Right lobe of liver (tissue), 6 donors: ENCODE data around the gene BCDIN3D. TPM values are rescaled to one million over a fixed set of nuclear protein-coding genes. Genes with fewer than 3 reads are reported as not detected.

Experiments used
- ATAC-seq, 4 donors: fragments of 200-7000 bp; cut with Tn5 transposase; one replicate each; pipeline ENCODE4 v1.9.1; 2020; ENCODE audit warnings: mild to moderate bottlenecking in 4 of 4, moderate library complexity in 4 of 4
- DNase-seq, 3 donors: peaks; one replicate each; pipeline ENCODE4 v3.0.0-alpha.2; 2020
- H3K27ac ChIP-seq, 3 donors: fragments of 200-600 bp; one replicate each; pipeline ENCODE4 v1.8.0; 2022
- H3K27me3 ChIP-seq, 2 donors: fragments of 200-600 bp; one replicate each; pipeline ENCODE4 v1.8.0; 2022
- H3K36me3 ChIP-seq, 4 donors: fragments of 200-600 bp; sonication (generic) in 1 of 4; one replicate each; pipeline versions ENCODE4 v1.5.1 to v1.8.0; 2017 to 2022; ENCODE audit warnings: control low read depth in 1 of 4
- H3K4me1 ChIP-seq, 4 donors: fragments of 200-600 bp; sonication (generic) in 1 of 4; one replicate each; pipeline versions ENCODE4 v1.5.1 to v1.8.0; 2017 to 2022; ENCODE audit warnings: control low read depth in 1 of 4
- H3K4me3 ChIP-seq, 3 donors: fragments of 200-600 bp; one replicate each; pipeline ENCODE4 v1.8.0; 2022
- H3K9me3 ChIP-seq, 4 donors: fragments of 200-600 bp; sonication (generic) in 1 of 4; one replicate each; pipeline versions ENCODE4 v1.5.1 to v1.8.0; 2017 to 2022; ENCODE audit warnings: control low read depth in 1 of 4
- POLR2A ChIP-seq: fragments of 450-650 bp; IDR thresholded peaks from one replicate; pipeline ENCODE4 v1.6.1; 2017; ENCODE audit warnings: antibody characterized with exemption, mild to moderate bottlenecking
- WGBS: methylation state at CpG from one replicate; pipeline ENCODE4 v1.1.6; 2018; ENCODE audit warnings: low coverage, low lambda C conversion rate; ENCODE audit not compliant: insufficient coverage; ENCODE audit errors: missing lambda C conversion rate; 5-methylcytosine and 5-hydroxymethylcytosine counted together
- intact Hi-C, 2 donors: fragments of 100-400 bp; cut with DNase I; formaldehyde crosslinking; loops; one replicate each; pipeline versions ENCODE4 v1.11.2 to v1.14.1; 2022
- total RNA-seq, 6 experiments: library from RNA; depleted of rRNA in 2 of 6; stranded (reverse); fragments of >200 nt in 2 of 6; fragmentation: NEBNext Ultra II Directional in 3 of 6; extraction: Animal tissue kit (Norgen Biotek cat#: 25700) in 3 of 6; gene quantifications; one replicate each; pipeline versions ENCODE4 v1.1.0 to v1.2.4, GENCODE V29; 2016 to 2023
- TF ChIP-seq, protein P1 (sequence below), 4 donors: fragments of 200-600 bp in 3 of 4; fragments of 450-650 bp in 1 of 4; IDR thresholded peaks; one replicate each; pipeline versions ENCODE4 v1.5.1 to v1.8.0; 2016 to 2022; ENCODE audit warnings: antibody characterized with exemption in 4 of 4, mild to moderate bottlenecking in 2 of 4
- donor health status: DM: no; HTN: yes; CAD: no.
- donor health status: DM: no; HTN: no; CAD: no.
- donor health status: DM: no; HTN: no; CAD: no.
- donor health status: DM: no; HTN: yes; CAD: no.
- donor health status: DM: no; HTN: yes; CAD: no.

The BCDIN3D gene
- total RNA-seq, 6 experiments from 2014 or later = 1.6 to 3.6 (median 2.6) TPM

GRCh38 chr12:49870501-49871262 is 27.8 kb upstream of the BCDIN3D start:
- intact Hi-C loops = loop anchor here in 1 of 2 donors (10.0 kb wide), 1 partner anchor 194 kb away; no protein-coding TSS in a partner anchor
- H3K4me1 ChIP-seq = no peaks in the 10 kb centered on the region
- no peak for TF ChIP-seq POLR2A
- TF ChIP-seq, protein P1, sequence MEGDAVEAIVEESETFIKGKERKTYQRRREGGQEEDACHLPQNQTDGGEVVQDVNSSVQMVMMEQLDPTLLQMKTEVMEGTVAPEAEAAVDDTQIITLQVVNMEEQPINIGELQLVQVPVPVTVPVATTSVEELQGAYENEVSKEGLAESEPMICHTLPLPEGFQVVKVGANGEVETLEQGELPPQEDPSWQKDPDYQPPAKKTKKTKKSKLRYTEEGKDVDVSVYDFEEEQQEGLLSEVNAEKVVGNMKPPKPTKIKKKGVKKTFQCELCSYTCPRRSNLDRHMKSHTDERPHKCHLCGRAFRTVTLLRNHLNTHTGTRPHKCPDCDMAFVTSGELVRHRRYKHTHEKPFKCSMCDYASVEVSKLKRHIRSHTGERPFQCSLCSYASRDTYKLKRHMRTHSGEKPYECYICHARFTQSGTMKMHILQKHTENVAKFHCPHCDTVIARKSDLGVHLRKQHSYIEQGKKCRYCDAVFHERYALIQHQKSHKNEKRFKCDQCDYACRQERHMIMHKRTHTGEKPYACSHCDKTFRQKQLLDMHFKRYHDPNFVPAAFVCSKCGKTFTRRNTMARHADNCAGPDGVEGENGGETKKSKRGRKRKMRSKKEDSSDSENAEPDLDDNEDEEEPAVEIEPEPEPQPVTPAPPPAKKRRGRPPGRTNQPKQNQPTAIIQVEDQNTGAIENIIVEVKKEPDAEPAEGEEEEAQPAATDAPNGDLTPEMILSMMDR (IDR thresholded peaks at IDR 0.05) = no peak
- 100% methylated on average over 1 of the region's 11 CpGs for WGBS
- DNase-seq (no peak), ATAC-seq (no peak)
- H3K27me3 ChIP-seq = no peaks in the 10 kb centered on the region
- no peak overlapping the region for H3K27ac ChIP-seq
- no peak overlapping the region for H3K4me3 ChIP-seq
- H3K9me3 ChIP-seq = no peaks in the 10 kb centered on the region
- no peaks in the 10 kb centered on the region for H3K36me3 ChIP-seq

GRCh38 chr12:49869816-49870500 is 27.1 kb upstream of the BCDIN3D start:
- no peaks in the 10 kb centered on the region for H3K4me1 ChIP-seq
- H3K36me3 ChIP-seq = no peaks in the 10 kb centered on the region
- DNase-seq = no peak
- no peak for TF ChIP-seq POLR2A
- intact Hi-C loops = loop anchor here in 1 of 2 donors (10.0 kb wide), 1 partner anchor 195 kb away; no protein-coding TSS in a partner anchor
- H3K27ac ChIP-seq = no peak overlapping the region
- no peaks in the 10 kb centered on the region for H3K9me3 ChIP-seq
- H3K4me3 ChIP-seq = no peak overlapping the region
- ATAC-seq = no peak
- no peaks in the 10 kb centered on the region for H3K27me3 ChIP-seq
- 92% methylated on average over 11 of the region's 14 CpGs for WGBS

DNA sequence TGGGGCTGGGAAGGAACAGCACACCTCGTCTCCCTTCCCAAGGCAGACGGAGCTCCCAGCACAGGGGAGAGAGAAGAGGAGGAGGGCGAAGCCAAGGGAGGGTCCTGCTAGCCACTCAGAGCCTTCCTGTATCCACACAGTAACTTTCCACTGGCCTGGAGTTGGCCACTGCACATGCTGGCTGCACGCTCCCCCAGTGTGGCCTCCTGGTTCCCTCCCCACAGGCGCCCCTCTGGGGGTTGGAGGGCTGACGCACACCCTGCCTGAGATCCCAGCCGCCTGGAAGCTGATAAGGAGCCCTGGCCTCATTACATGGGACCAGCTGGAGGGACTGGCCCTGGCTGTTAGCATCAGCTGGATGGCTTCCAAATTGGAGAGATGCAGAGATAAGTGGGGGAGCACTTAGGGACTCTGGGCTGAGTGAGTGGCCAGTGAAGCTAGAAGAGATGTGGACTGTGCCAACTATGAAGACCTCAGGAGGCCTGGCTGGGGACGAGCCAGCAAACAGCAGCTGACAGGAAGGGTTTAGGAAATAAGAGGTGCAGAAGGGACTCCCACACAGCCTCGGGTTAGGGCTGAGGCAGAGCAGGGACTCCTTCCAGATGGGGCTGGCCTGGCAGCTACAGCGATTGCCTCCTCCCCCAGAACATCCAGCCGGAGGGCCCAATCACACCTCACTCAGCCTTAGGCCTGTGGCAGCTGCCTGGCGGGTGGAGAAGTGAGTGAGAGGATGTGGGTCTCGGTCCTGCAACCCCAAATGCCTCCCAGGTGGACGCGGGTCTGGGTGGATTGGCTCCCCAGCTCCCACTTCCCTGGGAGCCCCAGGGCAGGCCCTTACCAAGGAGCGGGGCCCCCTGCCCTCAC is 26.3 kb upstream of the BCDIN3D start:
- H3K27ac ChIP-seq = no peak overlapping the region
- intact Hi-C loops = no loop called here
- no peaks in the 10 kb centered on the region for H3K9me3 ChIP-seq
- no peak overlapping the region for H3K4me3 ChIP-seq
- TF ChIP-seq, protein P1 (IDR thresholded peaks at IDR 0.05) = no peak
- no peak for TF ChIP-seq POLR2A
- no peaks in the 10 kb centered on the region for H3K36me3 ChIP-seq
- H3K27me3 ChIP-seq = no peaks in the 10 kb centered on the region
- ATAC-seq = peak; percentile 38 to 71 (median 50)
- no peaks in the 10 kb centered on the region for H3K4me1 ChIP-seq
- WGBS = 26% methylated on average over 9 of the region's 16 CpGs
- peak in 1 of 3 donors; percentile 45 for DNase-seq

GRCh38 chr12:49868449-49868848 is 25.5 kb upstream of the BCDIN3D start:
- intact Hi-C loops = no loop called here
- 78% methylated on average over 9 of the region's 16 CpGs for WGBS

More at GRCh38 chr12:49868449-49868848, 25.5 kb upstream of the BCDIN3D start:
- Histone ChIP-seq H3K9me3 (no peaks in the 10 kb centered on the region), H3K27me3 (no peaks in the 10 kb centered on the region), H3K36me3 (no peaks in the 10 kb centered on the region), H3K27ac (no peak overlapping the region), H3K4me1 (no peaks in the 10 kb centered on the region), H3K4me3 (no peak overlapping the region)
- ATAC-seq (no peak), DNase-seq (no peak)
- TF ChIP-seq, protein P1 (IDR thresholded peaks at IDR 0.05) = no peak
- TF ChIP-seq POLR2A = no peak
